ENCODE results near the gene RASSF8.

DNA sequence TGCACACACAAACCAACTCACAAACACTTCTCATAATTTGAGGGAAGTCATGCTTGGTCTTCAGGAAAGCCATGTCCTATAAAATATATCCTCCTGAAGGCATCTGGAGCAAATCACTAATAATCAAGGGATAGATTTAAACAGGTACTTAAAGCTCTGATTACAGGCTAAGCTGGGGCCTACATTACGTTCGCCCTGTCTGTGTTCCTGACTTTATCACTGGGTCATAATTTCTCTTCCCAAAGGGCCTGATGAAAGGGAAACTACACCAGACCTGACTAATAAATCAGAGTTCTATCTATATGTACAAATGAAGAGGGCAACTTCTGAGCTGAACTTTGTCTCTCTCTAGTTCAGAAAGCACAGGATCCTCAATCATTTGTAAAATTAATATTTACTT, 43.9 kb upstream of the RASSF8 start:
- TF ChIP-seq CTCF (conservative IDR thresholded peaks at IDR 0.05; ENCODE audit: low read length), result no peak
- no peak for TF ChIP-seq EZH2phosphoT487 (IDR thresholded peaks at IDR 0.05; ENCODE audit: borderline replicate concordance, low read depth, low read length)

All from OCI-LY7 (cell line).